Astrocyte of the cerebellum (primary cell): ENCODE data around the gene LRRFIP1.

Source experiments
- DNase-seq: peaks from one replicate; pipeline ENCODE4 v3.0.0-alpha.2; 2011; ENCODE audit warnings: low read depth
- H3K4me3 ChIP-seq: 2 replicates; pipeline ENCODE4 v1.5.1; 2011; ENCODE audit warnings: mild to moderate bottlenecking, low read depth, low read length, moderate library complexity
- in situ Hi-C: cut with HindIII; loops from 2 replicates; pipeline ENCODE4 v1.10.0; 2017; ENCODE audit warnings: low sequenced_read_pairs
- TF ChIP-seq, protein P1 (sequence below): IDR thresholded peaks from 2 replicates; pipeline ENCODE4 v1.5.1; 2012; ENCODE audit warnings: low read length, low read depth, moderate library complexity, mild to moderate bottlenecking; ENCODE audit errors: missing control alignments

Gene LRRFIP1

DNA sequence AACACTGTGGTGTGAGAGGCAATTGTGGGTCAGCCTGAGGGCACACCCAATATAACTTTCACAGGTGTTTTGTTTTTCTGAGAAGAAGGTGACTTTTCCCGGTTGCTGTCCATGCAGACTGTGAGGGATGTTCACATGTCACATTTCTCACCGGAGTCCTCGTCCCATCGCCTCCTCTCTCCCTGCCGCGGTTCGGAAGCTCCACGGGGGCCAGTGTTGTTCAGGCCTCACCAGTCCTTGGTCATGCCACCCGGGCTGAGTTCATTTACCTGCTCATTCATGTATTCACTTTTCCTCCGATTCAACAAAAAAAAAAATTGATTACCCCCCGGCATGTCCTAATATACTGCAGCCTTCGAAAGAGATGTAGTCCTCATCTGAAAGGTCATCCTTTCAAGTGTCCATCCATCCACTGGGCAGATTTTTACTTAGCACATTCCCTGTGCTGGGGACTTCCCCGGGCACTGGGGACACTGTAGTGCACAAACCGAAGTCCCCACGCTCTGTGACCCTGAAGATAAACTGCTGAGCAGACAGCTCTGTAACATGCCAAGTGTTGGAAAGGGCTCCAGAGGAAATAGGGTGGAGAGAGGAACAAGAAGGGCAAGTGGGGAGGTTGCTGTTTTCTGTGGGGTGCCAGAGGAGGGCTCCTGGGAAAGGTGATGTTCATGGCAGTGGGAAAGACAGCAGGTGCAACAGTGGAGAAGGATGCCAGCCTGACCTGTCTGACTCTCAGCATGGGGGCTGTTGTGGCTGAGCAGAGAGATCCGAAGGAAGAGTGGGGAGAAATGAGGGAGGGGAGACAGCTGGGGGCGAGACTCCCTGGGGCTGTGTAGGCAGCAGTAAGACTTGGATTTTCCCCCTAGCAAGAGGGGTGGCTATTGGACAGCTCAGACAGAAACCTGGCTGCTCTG, 22.4 kb downstream of the LRRFIP1 start:
- H3K4me3 ChIP-seq = no peak overlapping the region
- TF ChIP-seq, protein P1, sequence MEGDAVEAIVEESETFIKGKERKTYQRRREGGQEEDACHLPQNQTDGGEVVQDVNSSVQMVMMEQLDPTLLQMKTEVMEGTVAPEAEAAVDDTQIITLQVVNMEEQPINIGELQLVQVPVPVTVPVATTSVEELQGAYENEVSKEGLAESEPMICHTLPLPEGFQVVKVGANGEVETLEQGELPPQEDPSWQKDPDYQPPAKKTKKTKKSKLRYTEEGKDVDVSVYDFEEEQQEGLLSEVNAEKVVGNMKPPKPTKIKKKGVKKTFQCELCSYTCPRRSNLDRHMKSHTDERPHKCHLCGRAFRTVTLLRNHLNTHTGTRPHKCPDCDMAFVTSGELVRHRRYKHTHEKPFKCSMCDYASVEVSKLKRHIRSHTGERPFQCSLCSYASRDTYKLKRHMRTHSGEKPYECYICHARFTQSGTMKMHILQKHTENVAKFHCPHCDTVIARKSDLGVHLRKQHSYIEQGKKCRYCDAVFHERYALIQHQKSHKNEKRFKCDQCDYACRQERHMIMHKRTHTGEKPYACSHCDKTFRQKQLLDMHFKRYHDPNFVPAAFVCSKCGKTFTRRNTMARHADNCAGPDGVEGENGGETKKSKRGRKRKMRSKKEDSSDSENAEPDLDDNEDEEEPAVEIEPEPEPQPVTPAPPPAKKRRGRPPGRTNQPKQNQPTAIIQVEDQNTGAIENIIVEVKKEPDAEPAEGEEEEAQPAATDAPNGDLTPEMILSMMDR = no peak
- no peak for DNase-seq
- in situ Hi-C loops = no loop called here

DNA sequence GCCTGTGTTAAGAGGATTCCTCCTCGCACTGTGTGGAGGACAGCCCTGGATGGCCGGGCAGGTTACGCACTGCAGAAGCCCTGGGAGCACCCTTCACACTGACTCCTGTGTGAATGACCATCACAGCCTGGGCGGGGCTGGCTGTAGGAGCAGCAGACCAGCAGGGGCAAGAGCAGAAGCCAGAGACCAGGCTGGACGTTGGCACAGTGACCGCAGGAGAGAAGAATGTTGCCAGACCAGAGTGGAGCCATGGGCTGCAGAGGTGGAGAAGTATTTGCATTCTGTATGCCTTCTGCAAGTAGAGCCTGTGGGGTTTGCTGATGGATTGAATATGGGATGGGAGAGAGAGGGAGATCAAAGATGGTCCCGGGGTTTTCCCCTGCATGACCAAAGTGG, 23.1 kb downstream of the LRRFIP1 start:
- no peak overlapping the region for H3K4me3 ChIP-seq
- in situ Hi-C loops = no loop called here
- DNase-seq = no peak
- TF ChIP-seq, protein P1 = no peak

DNA sequence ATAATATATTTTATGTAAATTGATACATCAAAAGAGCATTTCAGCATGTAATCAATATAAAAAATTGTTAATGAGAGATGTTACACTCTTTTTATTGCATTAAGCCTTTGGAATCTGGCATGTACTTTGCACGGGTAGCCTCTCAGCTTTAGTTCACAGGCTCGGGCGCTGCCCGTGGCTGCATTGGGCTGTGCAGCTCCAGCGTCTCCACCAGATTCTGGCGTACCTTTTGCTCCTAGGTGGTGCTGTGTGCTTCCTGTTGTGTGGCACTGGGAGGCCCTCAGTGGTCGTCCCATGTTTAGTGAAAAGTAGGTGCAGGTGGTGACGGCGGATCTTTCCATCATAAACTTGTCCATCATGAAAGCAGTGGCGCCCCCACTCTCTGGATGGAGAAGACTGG, 24.4 kb downstream of the LRRFIP1 start:
- DNase-seq = no peak
- no peak overlapping the region for H3K4me3 ChIP-seq
- in situ Hi-C loops = no loop called here
- TF ChIP-seq, protein P1 = no peak

DNA sequence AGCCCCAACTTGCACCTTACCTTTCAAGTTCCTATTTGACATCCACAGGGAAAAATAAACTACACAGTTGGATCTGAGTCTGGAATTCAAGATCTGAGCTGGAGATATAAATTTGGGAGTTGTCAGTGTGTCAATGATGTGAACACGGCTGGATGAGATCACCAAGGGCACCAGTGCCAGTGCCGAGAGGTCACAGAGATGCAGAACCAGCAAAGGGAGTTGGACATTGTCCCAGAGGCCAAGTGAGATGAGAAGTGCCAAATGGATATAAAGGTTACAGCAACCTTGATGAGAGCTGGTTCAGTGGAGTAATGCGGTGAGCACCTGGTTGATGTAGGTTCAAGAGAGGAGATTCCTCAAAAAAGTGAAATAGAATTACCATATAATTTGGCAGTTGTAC, 24.8 kb downstream of the LRRFIP1 start:
- no peak for DNase-seq
- TF ChIP-seq, protein P1 = no peak
- no peak overlapping the region for H3K4me3 ChIP-seq
- in situ Hi-C loops = no loop called here

DNA sequence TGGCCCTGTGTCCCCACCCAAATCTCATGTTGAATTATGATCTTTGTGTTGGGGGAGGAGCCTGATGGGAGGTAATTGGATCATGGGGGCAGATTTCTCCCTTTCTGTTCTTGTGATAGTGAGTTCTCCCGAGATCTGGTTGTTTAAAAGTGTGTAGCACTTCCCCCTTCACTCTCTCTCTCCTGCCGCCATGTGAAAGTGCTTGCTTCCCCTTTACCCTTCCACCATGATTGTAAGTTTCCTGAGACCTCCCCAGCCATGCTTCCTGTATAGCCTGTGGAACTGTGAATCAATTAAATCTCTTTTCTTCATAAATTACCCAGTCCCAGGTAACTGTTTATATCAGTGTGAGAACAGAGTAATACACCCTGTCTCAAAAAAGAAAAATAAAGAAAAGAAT, 25.5 kb downstream of the LRRFIP1 start:
- H3K4me3 ChIP-seq = no peak overlapping the region
- TF ChIP-seq, protein P1 = no peak
- no peak for DNase-seq
- in situ Hi-C loops = no loop called here

DNA sequence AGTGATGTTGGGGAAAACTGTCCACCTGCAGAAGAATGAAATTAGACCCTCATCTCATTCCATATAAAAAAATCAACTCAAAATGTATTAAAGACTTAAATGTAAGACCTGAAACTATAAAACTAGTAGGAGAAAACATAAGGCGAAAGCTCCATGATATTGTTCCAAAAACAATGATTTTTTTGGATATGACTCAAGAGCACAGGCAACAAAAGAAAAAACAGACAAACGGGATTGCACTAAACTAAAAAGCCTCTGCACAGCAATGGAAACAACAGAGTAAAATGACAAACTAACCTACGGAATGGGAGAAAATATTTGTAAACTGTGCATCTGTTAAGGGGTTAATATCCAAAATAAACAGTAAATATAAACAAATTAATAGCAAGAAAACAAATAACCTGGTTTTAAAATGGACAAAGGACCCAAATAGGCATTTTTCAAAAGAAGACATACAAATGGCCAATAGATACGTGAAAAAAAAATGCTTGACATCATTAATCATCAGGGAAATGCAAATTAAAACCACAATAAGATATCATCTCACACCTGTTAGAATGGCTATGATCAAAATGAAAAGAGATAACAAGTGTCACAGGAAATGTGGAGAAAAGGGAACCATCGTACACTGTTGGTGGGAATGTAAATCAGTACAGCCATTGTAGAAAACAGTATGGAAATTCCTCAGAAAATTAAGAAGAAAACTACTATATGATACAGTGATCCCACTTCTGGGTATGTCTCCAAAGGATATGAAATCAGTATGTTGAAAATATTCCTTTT, 26.6 kb downstream of the LRRFIP1 start:
- no peak overlapping the region for H3K4me3 ChIP-seq
- TF ChIP-seq, protein P1 = no peak
- in situ Hi-C loops = no loop called here
- no peak for DNase-seq
